Nephron (organoid): ENCODE data around the gene RUNDC3A.

Source experiments
- H3K27ac Mint-ChIP-seq, 3 experiments: 2 replicates each; pipeline ENCODE4 v1.8.0; 2020; ENCODE audit warnings: mixed read lengths in 3 of 3, mild to moderate bottlenecking in 2 of 3, moderate library complexity in 1 of 3
- H3K27me3 Mint-ChIP-seq: 2 replicates; pipeline ENCODE4 v1.8.0; 2021; ENCODE audit warnings: low read depth, mild to moderate bottlenecking, moderate library complexity, mixed read lengths
- H3K36me3 Mint-ChIP-seq: 2 replicates; pipeline ENCODE4 v1.8.0; 2020; ENCODE audit warnings: low read depth, mixed read lengths
- H3K4me1 Mint-ChIP-seq: 2 replicates; pipeline ENCODE4 v1.8.0; 2020; ENCODE audit warnings: mixed read lengths
- H3K4me3 Mint-ChIP-seq, 3 experiments: 2 replicates each; pipeline ENCODE4 v1.8.0; 2020; ENCODE audit warnings: mild to moderate bottlenecking in 3 of 3, mixed read lengths in 3 of 3, moderate library complexity in 2 of 3
- H3K9me3 Mint-ChIP-seq: 2 replicates; pipeline ENCODE4 v1.8.0; 2020; ENCODE audit warnings: mixed read lengths
- TF ChIP-seq, protein P1 (sequence below), 3 experiments: fragments of 200-600 bp; sonication (generic); IDR thresholded peaks; one replicate each; pipeline ENCODE4 v1.5.0; 2021; ENCODE audit warnings: antibody characterized with exemption in 3 of 3; ENCODE audit not compliant: unreplicated experiment in 3 of 3

Gene RUNDC3A

DNA sequence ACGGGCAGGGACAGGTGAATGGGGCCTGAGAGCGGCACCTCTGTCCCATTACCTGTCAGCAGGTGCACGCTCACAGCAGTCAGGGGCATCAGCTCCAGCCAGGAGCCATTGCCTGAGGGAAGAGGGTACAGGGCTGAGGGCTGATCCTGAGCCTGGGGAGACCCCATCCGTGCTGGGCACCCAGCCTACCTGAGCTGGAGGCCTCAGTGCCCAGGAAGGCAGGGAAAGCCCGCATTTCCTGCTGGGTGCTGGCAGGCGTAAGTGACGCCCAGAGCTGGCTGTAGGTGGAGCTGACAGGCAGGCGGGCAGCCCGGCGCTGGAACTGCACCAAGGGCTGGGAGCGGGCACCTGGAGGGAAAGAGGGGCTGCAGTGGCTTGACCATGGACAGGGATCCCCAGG is 47.8 kb downstream of the RUNDC3A start:
- Mint-ChIP-seq H3K27me3 (peaks cover 3% of the 10 kb centered on the region), H3K36me3 (peaks cover 33% of the 10 kb centered on the region), H3K4me1 (peaks cover 52% of the 10 kb centered on the region), H3K4me3 (no peak overlapping the region), H3K27ac (no peak overlapping the region), H3K9me3 (no peaks in the 10 kb centered on the region)
- TF ChIP-seq, protein P1, sequence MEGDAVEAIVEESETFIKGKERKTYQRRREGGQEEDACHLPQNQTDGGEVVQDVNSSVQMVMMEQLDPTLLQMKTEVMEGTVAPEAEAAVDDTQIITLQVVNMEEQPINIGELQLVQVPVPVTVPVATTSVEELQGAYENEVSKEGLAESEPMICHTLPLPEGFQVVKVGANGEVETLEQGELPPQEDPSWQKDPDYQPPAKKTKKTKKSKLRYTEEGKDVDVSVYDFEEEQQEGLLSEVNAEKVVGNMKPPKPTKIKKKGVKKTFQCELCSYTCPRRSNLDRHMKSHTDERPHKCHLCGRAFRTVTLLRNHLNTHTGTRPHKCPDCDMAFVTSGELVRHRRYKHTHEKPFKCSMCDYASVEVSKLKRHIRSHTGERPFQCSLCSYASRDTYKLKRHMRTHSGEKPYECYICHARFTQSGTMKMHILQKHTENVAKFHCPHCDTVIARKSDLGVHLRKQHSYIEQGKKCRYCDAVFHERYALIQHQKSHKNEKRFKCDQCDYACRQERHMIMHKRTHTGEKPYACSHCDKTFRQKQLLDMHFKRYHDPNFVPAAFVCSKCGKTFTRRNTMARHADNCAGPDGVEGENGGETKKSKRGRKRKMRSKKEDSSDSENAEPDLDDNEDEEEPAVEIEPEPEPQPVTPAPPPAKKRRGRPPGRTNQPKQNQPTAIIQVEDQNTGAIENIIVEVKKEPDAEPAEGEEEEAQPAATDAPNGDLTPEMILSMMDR (IDR thresholded peaks at IDR 0.05; ENCODE audit: unreplicated experiment in 3 of 3) = no peak

DNA sequence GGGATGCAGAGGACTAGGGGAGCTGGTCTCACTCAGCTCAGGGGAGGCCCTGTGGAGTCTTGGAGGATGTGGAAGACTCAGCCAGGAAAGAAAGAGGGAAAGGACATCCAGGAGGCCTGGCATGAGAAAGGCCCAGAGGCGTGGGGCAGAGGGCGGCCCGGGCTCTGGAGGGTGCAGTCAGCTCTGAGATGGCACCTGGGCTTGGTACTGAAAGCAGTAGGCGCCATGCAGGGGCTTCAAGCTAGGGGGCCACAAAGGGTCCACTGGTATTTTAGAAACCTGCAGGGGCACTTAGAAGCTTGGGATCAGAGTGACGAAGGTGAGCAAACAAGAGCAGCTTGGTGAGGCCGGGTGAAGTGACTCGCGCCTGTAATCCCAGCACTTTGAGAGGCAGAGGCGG is 49.7 kb downstream of the RUNDC3A start:
- peaks cover 54% of the 10 kb centered on the region for H3K4me1 Mint-ChIP-seq
- no peaks in the 10 kb centered on the region for H3K9me3 Mint-ChIP-seq
- peaks cover 3% of the 10 kb centered on the region for H3K27me3 Mint-ChIP-seq
- TF ChIP-seq, protein P1 (IDR thresholded peaks at IDR 0.05; ENCODE audit: unreplicated experiment in 3 of 3) = no peak
- peak overlapping the region; percentile 37 to 74 (median 60) for H3K27ac Mint-ChIP-seq
- peaks cover 29% of the 10 kb centered on the region for H3K36me3 Mint-ChIP-seq
- peak overlapping the region; percentile 21 to 41 (median 34) for H3K4me3 Mint-ChIP-seq

DNA sequence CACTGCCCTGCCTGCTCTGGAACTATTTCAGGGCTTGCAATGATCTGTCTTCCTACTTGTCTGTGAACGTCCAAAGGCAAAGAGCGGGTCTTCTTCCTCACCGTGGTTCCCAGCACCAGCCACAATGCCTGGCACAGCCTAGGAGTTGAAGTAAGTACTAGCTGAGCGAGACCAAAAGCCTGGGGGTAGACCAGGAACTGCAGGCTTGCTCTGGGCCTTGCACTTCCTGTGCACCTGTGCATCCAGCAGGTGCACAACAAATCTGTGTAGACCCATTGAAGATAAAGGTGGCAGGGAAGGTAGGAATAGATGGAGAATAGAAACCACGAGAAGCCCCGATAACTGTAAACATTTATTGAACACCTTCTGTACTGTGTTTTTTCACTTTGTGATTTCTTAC is 50.6 kb downstream of the RUNDC3A start:
- peaks cover 28% of the 10 kb centered on the region for H3K36me3 Mint-ChIP-seq
- peak overlapping the region; percentile 50 to 76 (median 74) for H3K27ac Mint-ChIP-seq
- peaks cover 52% of the 10 kb centered on the region for H3K4me1 Mint-ChIP-seq
- H3K4me3 Mint-ChIP-seq = peak overlapping the region; percentile 46 to 80 (median 69)
- H3K27me3 Mint-ChIP-seq = peaks cover 3% of the 10 kb centered on the region
- no peaks in the 10 kb centered on the region for H3K9me3 Mint-ChIP-seq
- TF ChIP-seq, protein P1 (IDR thresholded peaks at IDR 0.05; ENCODE audit: unreplicated experiment in 3 of 3) = no peak

DNA sequence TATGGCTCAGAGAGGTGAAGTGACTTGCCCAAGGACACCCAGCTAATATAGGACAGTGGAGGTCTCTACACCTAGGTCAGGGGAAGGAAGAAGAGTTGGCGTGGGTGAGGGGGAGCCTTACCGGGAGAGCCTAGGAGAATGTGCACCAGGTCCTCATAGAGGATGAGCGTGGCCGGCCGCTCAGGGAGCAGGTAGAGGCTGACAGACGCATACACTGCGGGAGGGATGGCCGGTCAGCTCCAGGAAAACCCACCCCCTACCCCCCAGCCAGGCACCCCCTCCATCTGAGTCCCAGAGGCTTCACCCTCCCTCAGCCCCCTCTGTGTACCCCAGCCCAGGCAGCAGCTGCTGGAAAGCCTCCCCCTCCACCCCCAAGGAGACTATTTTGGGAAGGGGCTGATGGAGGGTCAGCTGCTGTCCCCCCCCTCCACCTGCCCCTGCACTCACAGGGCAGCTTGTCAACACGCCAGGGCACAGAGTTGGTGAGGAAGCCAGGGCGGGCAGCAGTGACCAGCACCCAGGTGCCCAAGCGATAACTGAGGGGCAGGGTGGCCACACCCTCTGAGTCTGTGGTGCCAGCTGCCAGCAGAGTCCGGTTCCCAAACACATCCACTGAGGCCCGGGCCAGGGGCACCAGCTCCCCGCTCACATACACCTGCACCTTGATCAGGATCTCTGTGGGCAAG is 51.2 kb downstream of the RUNDC3A start:
- peak overlapping the region; percentile 46 to 94 (median 93) for H3K4me3 Mint-ChIP-seq
- H3K27ac Mint-ChIP-seq = peak overlapping the region; percentile 66 to 92 (median 89)
- H3K9me3 Mint-ChIP-seq = no peaks in the 10 kb centered on the region
- TF ChIP-seq, protein P1 (IDR thresholded peaks at IDR 0.05; ENCODE audit: unreplicated experiment in 3 of 3) = no peak
- H3K27me3 Mint-ChIP-seq = peaks cover 3% of the 10 kb centered on the region
- peaks cover 52% of the 10 kb centered on the region for H3K4me1 Mint-ChIP-seq
- H3K36me3 Mint-ChIP-seq = peaks cover 28% of the 10 kb centered on the region

DNA sequence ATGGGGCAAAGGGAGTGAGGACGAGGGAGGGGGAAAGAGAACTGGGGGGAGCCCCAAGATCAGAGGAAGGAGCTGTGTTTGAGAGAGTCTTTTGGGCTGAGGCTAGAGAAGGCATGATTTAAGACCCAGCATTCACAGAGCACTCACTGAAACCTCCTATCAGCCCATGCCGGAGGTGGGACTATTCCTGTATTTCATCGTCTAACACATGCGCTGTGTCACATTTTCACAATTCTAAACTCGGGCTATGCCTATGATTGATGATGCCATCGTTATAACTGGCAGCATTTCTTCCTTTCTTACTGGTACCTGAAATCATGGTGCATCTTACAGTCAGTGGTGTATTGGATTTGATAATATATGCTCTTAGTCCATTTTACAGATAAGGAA is 51.7 kb downstream of the RUNDC3A start:
- no peaks in the 10 kb centered on the region for H3K9me3 Mint-ChIP-seq
- peak overlapping the region; percentile 66 to 92 (median 89) for H3K27ac Mint-ChIP-seq
- H3K36me3 Mint-ChIP-seq = peaks cover 26% of the 10 kb centered on the region
- peaks cover 3% of the 10 kb centered on the region for H3K27me3 Mint-ChIP-seq
- H3K4me1 Mint-ChIP-seq = peaks cover 50% of the 10 kb centered on the region
- TF ChIP-seq, protein P1 (IDR thresholded peaks at IDR 0.05; ENCODE audit: unreplicated experiment in 3 of 3) = no peak
- H3K4me3 Mint-ChIP-seq = peak overlapping the region; percentile 90 to 94 (median 93)

DNA sequence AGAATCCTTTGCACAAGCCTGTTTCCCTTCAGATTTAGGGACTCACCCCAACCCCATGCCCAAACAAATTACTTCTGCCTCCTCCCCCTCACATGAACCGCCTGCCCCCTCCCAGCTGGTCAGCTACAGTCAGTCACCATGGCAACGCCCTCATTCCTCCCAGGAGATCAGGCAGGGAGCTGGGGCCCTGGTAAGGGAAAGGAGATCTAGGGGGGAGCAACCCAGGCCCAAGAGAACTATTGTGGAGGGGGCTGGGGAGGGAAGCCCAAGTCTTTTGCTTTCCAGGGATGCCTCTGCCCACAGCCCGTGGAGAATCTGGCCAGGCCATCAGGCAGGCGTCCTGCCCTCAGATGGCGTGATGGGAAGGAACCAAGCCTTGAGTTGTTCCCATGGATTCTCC is 52.4 kb downstream of the RUNDC3A start:
- Mint-ChIP-seq H3K27ac (peak overlapping the region; percentile 66 to 92 (median 89)), H3K4me1 (peaks cover 44% of the 10 kb centered on the region), H3K4me3 (peak overlapping the region; percentile 90 to 94 (median 93)), H3K9me3 (no peaks in the 10 kb centered on the region), H3K36me3 (peaks cover 21% of the 10 kb centered on the region), H3K27me3 (peaks cover 3% of the 10 kb centered on the region)
- TF ChIP-seq, protein P1 (IDR thresholded peaks at IDR 0.05; ENCODE audit: unreplicated experiment in 3 of 3) = no peak
